Activated CD4-positive, alpha-beta memory T cell treated with anti-CD3 and anti-CD28 coated beads, Interleukin-2, amount 10 ng/mL, durations not matched to agents 7 days and 5 days (primary cell): ENCODE results near the gene CBFA2T3. TPM values are rescaled to one million over a fixed set of nuclear protein-coding genes. Genes with fewer than 3 reads are reported as not detected.

Experiments used
- CTCF ChIA-PET: fragments of 350-600 bp; sonication (Branson Sonifier 250); formaldehyde crosslinking; loops from one replicate; lab custom pipeline; 2021; ENCODE audit warnings: antibody characterized with exemption, inconsistent platforms; lab: Charles Lee
- POLR2A ChIA-PET: fragments of 350-600 bp; sonication (Branson Sonifier 250); formaldehyde crosslinking; loops from one replicate; lab custom pipeline; 2021; ENCODE audit warnings: antibody characterized with exemption; lab: Charles Lee
- DNase-seq: peaks from one replicate; pipeline ENCODE4 v3.0.0-alpha.2; 2020
- H3K27ac Mint-ChIP-seq: one replicate; pipeline ENCODE4 v1.8.0; 2021; ENCODE audit warnings: mild to moderate bottlenecking, mixed read lengths
- H3K27me3 Mint-ChIP-seq: one replicate; pipeline ENCODE4 v1.8.0; 2021; ENCODE audit warnings: mixed read lengths
- H3K36me3 Mint-ChIP-seq: one replicate; pipeline ENCODE4 v1.8.0; 2021; ENCODE audit warnings: low read depth, mixed read lengths
- H3K4me1 Mint-ChIP-seq: one replicate; pipeline ENCODE4 v1.8.0; 2021; ENCODE audit warnings: mixed read lengths
- H3K4me3 Mint-ChIP-seq: one replicate; pipeline ENCODE4 v1.8.0; 2021; ENCODE audit warnings: mild to moderate bottlenecking, mixed read lengths
- H3K9me3 Mint-ChIP-seq: one replicate; pipeline ENCODE4 v1.8.0; 2021; ENCODE audit warnings: mixed read lengths
- total RNA-seq, 2 experiments: library from RNA; stranded (reverse); gene quantifications; one replicate each; pipeline ENCODE4 v1.2.3, GENCODE V29; 2021

CBFA2T3 gene
- total RNA-seq, 2 experiments from 2014 or later = not detected

GRCh38 chr16:88983771-88984687, 7.0 kb upstream of the CBFA2T3 start:
- CTCF ChIA-PET = no interaction called here
- no peak overlapping the region for H3K27ac Mint-ChIP-seq
- H3K4me1 Mint-ChIP-seq = no peaks in the 10 kb centered on the region
- POLR2A ChIA-PET = no interaction called here
- DNase-seq = no peak
- H3K9me3 Mint-ChIP-seq = no peaks in the 10 kb centered on the region
- no peak overlapping the region for H3K4me3 Mint-ChIP-seq
- no peaks in the 10 kb centered on the region for H3K36me3 Mint-ChIP-seq
- H3K27me3 Mint-ChIP-seq = peaks cover 2% of the 10 kb centered on the region

- H3K4me1 Mint-ChIP-seq = no peaks in the 10 kb centered on the region
Observed at GRCh38 chr16:88983165-88983564, 6.2 kb upstream of the CBFA2T3 start.

GRCh38 chr16:88982286-88983084, 5.5 kb upstream of the CBFA2T3 start:
- peaks cover 5% of the 10 kb centered on the region for H3K27me3 Mint-ChIP-seq
- H3K4me1 Mint-ChIP-seq = no peaks in the 10 kb centered on the region
- no peak overlapping the region for H3K4me3 Mint-ChIP-seq
- ChIA-PET CTCF (no interaction called here), POLR2A (no interaction called here)
- no peak for DNase-seq
- H3K9me3 Mint-ChIP-seq = no peaks in the 10 kb centered on the region
- no peaks in the 10 kb centered on the region for H3K36me3 Mint-ChIP-seq
- H3K27ac Mint-ChIP-seq = no peak overlapping the region

More at GRCh38 chr16:88983165-88983564, 6.2 kb upstream of the CBFA2T3 start:
- Mint-ChIP-seq H3K27ac (no peak overlapping the region), H3K36me3 (no peaks in the 10 kb centered on the region), H3K4me3 (no peak overlapping the region), H3K27me3 (peaks cover 2% of the 10 kb centered on the region), H3K9me3 (no peaks in the 10 kb centered on the region)
- DNase-seq = no peak
- ChIA-PET POLR2A (no interaction called here), CTCF (no interaction called here)

- Mint-ChIP-seq H3K9me3 (no peaks in the 10 kb centered on the region), H3K4me1 (no peaks in the 10 kb centered on the region), H3K36me3 (no peaks in the 10 kb centered on the region), H3K27me3 (peaks cover 16% of the 10 kb centered on the region), H3K4me3 (no peak overlapping the region), H3K27ac (no peak overlapping the region)
- ChIA-PET CTCF (no interaction called here), POLR2A (no interaction called here)
- no peak for DNase-seq
Observed at GRCh38 chr16:88979353-88980015, 2.5 kb upstream of the CBFA2T3 start.

- Mint-ChIP-seq H3K36me3 (no peaks in the 10 kb centered on the region), H3K27me3 (peaks cover 20% of the 10 kb centered on the region), H3K4me3 (no peak overlapping the region), H3K9me3 (no peaks in the 10 kb centered on the region), H3K27ac (no peak overlapping the region), H3K4me1 (no peaks in the 10 kb centered on the region)
- ChIA-PET CTCF (no interaction called here), POLR2A (no interaction called here)
- DNase-seq = no peak
Observed at GRCh38 chr16:88978608-88979346, 1.8 kb upstream of the CBFA2T3 start.

GRCh38 chr16:88977812-88978607, 1.0 kb upstream of the CBFA2T3 start:
- no peak overlapping the region for H3K4me3 Mint-ChIP-seq
- H3K27me3 Mint-ChIP-seq = peaks cover 21% of the 10 kb centered on the region
- CTCF ChIA-PET = no interaction called here
- H3K4me1 Mint-ChIP-seq = no peaks in the 10 kb centered on the region
- POLR2A ChIA-PET = no interaction called here
- H3K36me3 Mint-ChIP-seq = no peaks in the 10 kb centered on the region
- no peak for DNase-seq
- no peak overlapping the region for H3K27ac Mint-ChIP-seq
- H3K9me3 Mint-ChIP-seq = no peaks in the 10 kb centered on the region

- H3K27me3 Mint-ChIP-seq = peaks cover 21% of the 10 kb centered on the region
- no peak overlapping the region for H3K27ac Mint-ChIP-seq
- CTCF ChIA-PET = no interaction called here
- H3K4me1 Mint-ChIP-seq = no peaks in the 10 kb centered on the region
- POLR2A ChIA-PET = no interaction called here
- H3K9me3 Mint-ChIP-seq = no peaks in the 10 kb centered on the region
- DNase-seq = no peak
- H3K36me3 Mint-ChIP-seq = no peaks in the 10 kb centered on the region
- H3K4me3 Mint-ChIP-seq = no peak overlapping the region
Observed at GRCh38 chr16:88976366-88977017, 515 bp downstream of the CBFA2T3 start.

- ChIA-PET CTCF (no interaction called here), POLR2A (no interaction called here)
- DNase-seq = no peak
- no peaks in the 10 kb centered on the region for H3K36me3 Mint-ChIP-seq
- no peaks in the 10 kb centered on the region for H3K9me3 Mint-ChIP-seq
- H3K4me3 Mint-ChIP-seq = no peak overlapping the region
- no peak overlapping the region for H3K27ac Mint-ChIP-seq
- H3K4me1 Mint-ChIP-seq = no peaks in the 10 kb centered on the region
- peaks cover 21% of the 10 kb centered on the region for H3K27me3 Mint-ChIP-seq
Observed at GRCh38 chr16:88975511-88976061, 1.4 kb downstream of the CBFA2T3 start.

GRCh38 chr16:88974916-88975215, 2.1 kb downstream of the CBFA2T3 start:
- H3K4me1 Mint-ChIP-seq = no peaks in the 10 kb centered on the region
- no peaks in the 10 kb centered on the region for H3K36me3 Mint-ChIP-seq
- H3K9me3 Mint-ChIP-seq = no peaks in the 10 kb centered on the region
- H3K27ac Mint-ChIP-seq = no peak overlapping the region
- H3K27me3 Mint-ChIP-seq = peaks cover 21% of the 10 kb centered on the region
- no peak for DNase-seq
- POLR2A ChIA-PET = no interaction called here
- no peak overlapping the region for H3K4me3 Mint-ChIP-seq
- CTCF ChIA-PET = no interaction called here

GRCh38 chr16:88974080-88974915, 2.7 kb downstream of the CBFA2T3 start:
- Mint-ChIP-seq H3K4me1 (no peaks in the 10 kb centered on the region), H3K27ac (no peak overlapping the region), H3K9me3 (no peaks in the 10 kb centered on the region), H3K36me3 (no peaks in the 10 kb centered on the region), H3K4me3 (no peak overlapping the region), H3K27me3 (peaks cover 21% of the 10 kb centered on the region)
- CTCF ChIA-PET = no interaction called here
- DNase-seq = no peak
- POLR2A ChIA-PET = no interaction called here

- no peak overlapping the region for H3K27ac Mint-ChIP-seq
- H3K36me3 Mint-ChIP-seq = no peaks in the 10 kb centered on the region
- ChIA-PET CTCF (no interaction called here), POLR2A (no interaction called here)
- no peaks in the 10 kb centered on the region for H3K9me3 Mint-ChIP-seq
- peaks cover 21% of the 10 kb centered on the region for H3K27me3 Mint-ChIP-seq
- no peaks in the 10 kb centered on the region for H3K4me1 Mint-ChIP-seq
- DNase-seq = no peak
- no peak overlapping the region for H3K4me3 Mint-ChIP-seq
Observed at GRCh38 chr16:88973415-88974050, 3.5 kb downstream of the CBFA2T3 start.
